CD14-positive monocyte (primary cell): ENCODE results near the gene PRSS27. TPM values are rescaled to one million over a fixed set of nuclear protein-coding genes. Genes with fewer than 3 reads are reported as not detected.
"Not testable (repeated sequence)": the region's sequence is repeated elsewhere in the genome, so short reads cannot be mapped to it uniquely, and the experiment has no call there.

Experiments used
- DNase-seq, 3 donors: peaks; one replicate each; pipeline ENCODE4 v3.0.0-alpha.2; 2011 to 2022
- H2AFZ ChIP-seq: 2 replicates; pipeline ENCODE4 v1.6.0; 2012; ENCODE audit warnings: mild to moderate bottlenecking, low read depth, low read length, inconsistent platforms; ENCODE audit not compliant: insufficient read depth, poor library complexity, severe bottlenecking
- H3K27ac ChIP-seq, 2 donors: 1 replicate in 1 of 2; 2 replicates in 1 of 2; pipeline ENCODE4 v1.5.1; 2012 to 2013; ENCODE audit warnings: low read length in 2 of 2, control low read depth in 1 of 2, inconsistent platforms in 1 of 2, low read depth in 1 of 2, mild to moderate bottlenecking in 1 of 2
- H3K27me3 ChIP-seq, 2 donors: one replicate each; pipeline versions ENCODE4 v1.6.0 to v1.6.1; 2011 to 2013; ENCODE audit warnings: low read length in 2 of 2; ENCODE audit not compliant: control insufficient read depth in 2 of 2, insufficient read depth in 2 of 2
- H3K36me3 ChIP-seq, 2 donors: replicated peaks in 1 of 2; 1 replicate in 1 of 2; 2 replicates in 1 of 2; pipeline versions ENCODE4 v1.5.1 to v1.6.1; 2012 to 2013; ENCODE audit warnings: low read length in 2 of 2, control low read depth in 1 of 2, inconsistent platforms in 1 of 2, mild to moderate bottlenecking in 1 of 2; ENCODE audit not compliant: insufficient read depth in 2 of 2, control insufficient read depth in 1 of 2
- H3K4me1 ChIP-seq, 2 donors: 1 replicate in 1 of 2; 2 replicates in 1 of 2; pipeline versions ENCODE4 v1.5.1 to v1.6.1; 2012 to 2013; ENCODE audit warnings: low read length in 2 of 2, control low read depth in 1 of 2, inconsistent platforms in 1 of 2, mild to moderate bottlenecking in 1 of 2, moderate library complexity in 1 of 2; ENCODE audit not compliant: insufficient read depth in 2 of 2, control insufficient read depth in 1 of 2
- H3K4me2 ChIP-seq: replicated peaks from 2 replicates; pipeline ENCODE3; 2012; ENCODE audit warnings: low read length, moderate library complexity, mild to moderate bottlenecking; ENCODE audit not compliant: poor library complexity, severe bottlenecking; ENCODE audit errors: extremely low read depth
- H3K4me3 ChIP-seq, 3 experiments: fragments of 200-600 bp in 1 of 3; sonication (generic) in 1 of 3; replicated peaks in 1 of 3; 1 replicate in 2 of 3; 2 replicates in 1 of 3; pipeline ENCODE4 v1.5.1; 2011 to 2013; ENCODE audit warnings: low read length in 3 of 3, mild to moderate bottlenecking in 3 of 3, control low read depth in 2 of 3, low read depth in 2 of 3, inconsistent platforms in 1 of 3, moderate library complexity in 1 of 3
- H3K79me2 ChIP-seq: 2 replicates; pipeline ENCODE4 v1.6.0; 2012; ENCODE audit warnings: mild to moderate bottlenecking, control low read depth, inconsistent platforms, low read length, moderate library complexity; ENCODE audit not compliant: insufficient read depth
- H3K9ac ChIP-seq: 2 replicates; pipeline ENCODE4 v1.6.0; 2017; ENCODE audit warnings: low read length, mild to moderate bottlenecking; ENCODE audit not compliant: insufficient read depth, poor library complexity, severe bottlenecking
- H3K9me3 ChIP-seq, 2 donors: replicated peaks in 1 of 2; 1 replicate in 1 of 2; 2 replicates in 1 of 2; pipeline versions ENCODE4 v1.5.1 to v1.6.1; 2012 to 2013; ENCODE audit warnings: low read length in 2 of 2, control low read depth in 1 of 2; ENCODE audit not compliant: control insufficient read depth in 1 of 2, insufficient read depth in 1 of 2
- H4K20me1 ChIP-seq: 2 replicates; pipeline ENCODE4 v1.6.0; 2012; ENCODE audit warnings: mild to moderate bottlenecking, low read length, control low read depth, moderate library complexity; ENCODE audit not compliant: insufficient read depth
- H3K27ac Mint-ChIP-seq, 7 donors: one replicate each; pipeline ENCODE4 v1.8.0; 2020; ENCODE audit warnings: mild to moderate bottlenecking in 7 of 7, mixed read lengths in 7 of 7, moderate library complexity in 6 of 7, inconsistent platforms in 2 of 7
- H3K27me3 Mint-ChIP-seq, 3 donors: one replicate each; pipeline ENCODE4 v1.8.0; 2021 to 2022; ENCODE audit warnings: low read depth in 3 of 3, mild to moderate bottlenecking in 3 of 3, mixed read lengths in 3 of 3, moderate library complexity in 3 of 3, inconsistent platforms in 1 of 3
- H3K36me3 Mint-ChIP-seq, 2 donors: one replicate each; pipeline ENCODE4 v1.8.0; 2020; ENCODE audit warnings: mixed read lengths in 2 of 2, inconsistent platforms in 1 of 2, mild to moderate bottlenecking in 1 of 2
- H3K4me1 Mint-ChIP-seq: one replicate; pipeline ENCODE4 v1.8.0; 2020; ENCODE audit warnings: mild to moderate bottlenecking, mixed read lengths
- H3K4me3 Mint-ChIP-seq, 2 donors: one replicate each; pipeline ENCODE4 v1.8.0; 2020; ENCODE audit warnings: mild to moderate bottlenecking in 2 of 2, mixed read lengths in 2 of 2, moderate library complexity in 1 of 2
- H3K9me3 Mint-ChIP-seq, 7 donors: one replicate each; pipeline ENCODE4 v1.8.0; 2020 to 2022; ENCODE audit warnings: mixed read lengths in 7 of 7, mild to moderate bottlenecking in 6 of 7, moderate library complexity in 6 of 7, inconsistent platforms in 2 of 7
- WGBS: methylation state at CpG from one replicate; pipeline ENCODE4 v1.1.5; 2013; ENCODE audit warnings: missing lambda C conversion rate; ENCODE audit not compliant: insufficient coverage; 5-methylcytosine and 5-hydroxymethylcytosine counted together
- intact Hi-C, 2 donors: fragments of 100-400 bp; cut with micrococcal nuclease; formaldehyde crosslinking; loops; one replicate each; pipeline versions ENCODE4 v1.15.0 to v1.15.1; 2023
- polyA plus RNA-seq, 3 donors: library from polyadenylated mRNA; depleted of rRNA in 1 of 3; unstranded in 2 of 3; stranded (reverse) in 1 of 3; fragments of 300-500 nt in 2 of 3; fragments of >200 nt in 1 of 3; fragmentation: Illumina TruSeq in 2 of 3; gene quantifications; 1 replicate in 2 of 3; 2 replicates in 1 of 3; pipeline ENCODE4 v1.2.3, GENCODE V29; 2012 to 2021
- TF ChIP-seq, protein P1 (sequence below): fragments of 200-600 bp; IDR thresholded peaks from one replicate; pipeline ENCODE4 v1.8.0; 2022; ENCODE audit warnings: antibody characterized with exemption, mild to moderate bottlenecking

Gene PRSS27
- polyA plus RNA-seq, 3 donors, result 1.1 TPM; not detected in 2

DNA sequence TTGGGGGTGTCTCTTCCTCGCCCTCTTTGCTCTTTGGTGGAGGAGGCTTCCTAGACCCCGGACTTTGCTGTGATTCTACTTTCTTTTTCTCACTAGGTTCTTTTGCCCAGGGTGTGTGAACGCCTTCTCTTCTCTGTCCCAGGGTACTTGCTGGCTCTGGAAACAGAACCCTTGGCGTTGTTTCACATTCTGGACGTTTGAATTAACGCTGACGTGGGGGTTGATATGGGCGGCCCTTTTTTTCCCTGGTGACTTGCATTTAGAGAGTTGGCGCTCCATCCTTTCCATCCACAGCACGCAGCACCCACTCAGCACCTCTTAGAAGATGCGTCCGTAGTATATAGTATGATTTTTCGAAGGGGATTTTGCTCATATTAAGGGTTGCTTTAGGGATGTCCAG lies 37.0 kb downstream of the PRSS27 start:
- H3K4me3 Mint-ChIP-seq, result peak overlapping the region; percentile 83 to 97
- peak overlapping the region; percentile 19 to 91 (median 76) for H3K27ac Mint-ChIP-seq
- peaks cover 40% of the 10 kb centered on the region for H3K4me1 Mint-ChIP-seq
- peaks cover 47 to 55% of the 10 kb centered on the region in 2 donors for H3K4me1 ChIP-seq
- H3K27me3 ChIP-seq, H3K27me3 Mint-ChIP-seq, H3K36me3 ChIP-seq, intact Hi-C loops, H3K9me3 ChIP-seq, DNase-seq, H3K36me3 Mint-ChIP-seq, H3K9me3 Mint-ChIP-seq: not testable (repeated sequence)
- peak overlapping the region; percentile 94 for H2AFZ ChIP-seq
- peak overlapping the region; percentile 97 for H3K4me2 ChIP-seq
- peaks cover 30% of the 10 kb centered on the region for H4K20me1 ChIP-seq
- H3K79me2 ChIP-seq, result peaks cover 48% of the 10 kb centered on the region
- H3K9ac ChIP-seq, result peak overlapping the region; percentile 95
- WGBS, result no CpG with 5 or more reads among the region's 13 CpGs
- H3K27ac ChIP-seq, result peak overlapping the region; percentile 64 to 92
- H3K4me3 ChIP-seq, result peak overlapping the region; percentile 83 to 100 (median 99)

- H2AFZ ChIP-seq, result peak within 1 kb of the TSS; percentile 94
- Mint-ChIP-seq H3K27ac (peak within 1 kb of the TSS; percentile 84 to 97 (median 90)), H3K4me3 (peak within 1 kb of the TSS; percentile 83 to 97), H3K36me3 (peaks cover 0 to 3% of the 10 kb centered on the region in 2 donors), H3K4me1 (peaks cover 34% of the 10 kb centered on the region), H3K9me3 (peaks cover 0 to 2% (median 0%) of the 10 kb centered on the region in 7 donors), H3K27me3 (peaks cover 0 to 4% (median 0%) of the 10 kb centered on the region in 3 donors)
- peak within 1 kb of the TSS; percentile 83 to 100 (median 99) for H3K4me3 ChIP-seq
- peaks cover 42% of the 10 kb centered on the region for H3K79me2 ChIP-seq
- H3K27ac ChIP-seq, result peak within 1 kb of the TSS; percentile 64 to 92
- H3K27me3 ChIP-seq, result no peaks in the 10 kb centered on the region
- H3K36me3 ChIP-seq, result no peaks in the 10 kb centered on the region
- under 1% methylated on average over 59 of the region's 73 CpGs for WGBS
- intact Hi-C loops, result no loop called here
- peaks cover 41 to 50% of the 10 kb centered on the region in 2 donors for H3K4me1 ChIP-seq
- peak; percentile 93 to 95 (median 94) for DNase-seq
- H3K9ac ChIP-seq, result peak within 1 kb of the TSS; percentile 95
- H4K20me1 ChIP-seq, result peaks cover 24% of the 10 kb centered on the region
- H3K4me2 ChIP-seq, result peak within 1 kb of the TSS; percentile 97
- TF ChIP-seq, protein P1, sequence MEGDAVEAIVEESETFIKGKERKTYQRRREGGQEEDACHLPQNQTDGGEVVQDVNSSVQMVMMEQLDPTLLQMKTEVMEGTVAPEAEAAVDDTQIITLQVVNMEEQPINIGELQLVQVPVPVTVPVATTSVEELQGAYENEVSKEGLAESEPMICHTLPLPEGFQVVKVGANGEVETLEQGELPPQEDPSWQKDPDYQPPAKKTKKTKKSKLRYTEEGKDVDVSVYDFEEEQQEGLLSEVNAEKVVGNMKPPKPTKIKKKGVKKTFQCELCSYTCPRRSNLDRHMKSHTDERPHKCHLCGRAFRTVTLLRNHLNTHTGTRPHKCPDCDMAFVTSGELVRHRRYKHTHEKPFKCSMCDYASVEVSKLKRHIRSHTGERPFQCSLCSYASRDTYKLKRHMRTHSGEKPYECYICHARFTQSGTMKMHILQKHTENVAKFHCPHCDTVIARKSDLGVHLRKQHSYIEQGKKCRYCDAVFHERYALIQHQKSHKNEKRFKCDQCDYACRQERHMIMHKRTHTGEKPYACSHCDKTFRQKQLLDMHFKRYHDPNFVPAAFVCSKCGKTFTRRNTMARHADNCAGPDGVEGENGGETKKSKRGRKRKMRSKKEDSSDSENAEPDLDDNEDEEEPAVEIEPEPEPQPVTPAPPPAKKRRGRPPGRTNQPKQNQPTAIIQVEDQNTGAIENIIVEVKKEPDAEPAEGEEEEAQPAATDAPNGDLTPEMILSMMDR, result no peak
- no peaks in the 10 kb centered on the region for H3K9me3 ChIP-seq
Observed at GRCh38 chr16:2682209-2683021, 37.6 kb downstream of the PRSS27 start, which contains the start of gene KCTD5. TSS of gene KCTD5 (plus strand) at chr16:2682523. CDS start at chr16:2682549, 26 bp downstream.

DNA sequence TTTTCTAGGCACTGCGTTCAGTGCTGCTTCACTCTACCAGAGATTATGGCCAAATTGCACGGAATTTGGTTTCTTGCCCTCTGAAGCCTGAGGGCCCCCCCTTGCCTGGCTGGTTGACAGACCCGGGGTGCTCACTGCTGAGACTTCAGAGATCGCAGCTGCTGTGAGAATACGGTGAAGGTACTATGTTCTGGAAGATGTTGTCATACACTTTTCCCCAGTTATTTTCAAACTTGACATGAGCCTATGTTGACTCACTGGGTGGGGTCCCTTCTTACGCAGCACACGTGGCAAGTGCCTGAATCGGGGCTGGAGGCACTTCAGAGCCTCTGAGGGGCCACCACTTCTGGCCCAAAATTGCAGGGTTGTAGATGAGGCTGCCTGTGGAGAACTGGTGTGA lies 39.7 kb downstream of the PRSS27 start:
- peak in 1 of 3 donors; percentile 8 for DNase-seq
- H3K36me3 Mint-ChIP-seq, H3K27me3 Mint-ChIP-seq, H3K9ac ChIP-seq, H3K27ac ChIP-seq, H3K36me3 ChIP-seq, H3K27me3 ChIP-seq, intact Hi-C loops, H3K4me2 ChIP-seq, H3K4me3 Mint-ChIP-seq, H3K9me3 ChIP-seq, H2AFZ ChIP-seq, H3K9me3 Mint-ChIP-seq, H3K4me3 ChIP-seq: not testable (repeated sequence)
- H4K20me1 ChIP-seq, result peaks cover 15% of the 10 kb centered on the region
- H3K79me2 ChIP-seq, result peaks cover 35% of the 10 kb centered on the region
- 92% methylated on average over 2 of the region's 8 CpGs for WGBS
- H3K4me1 ChIP-seq, result peaks cover 30 to 45% of the 10 kb centered on the region in 2 donors
- Mint-ChIP-seq H3K4me1 (peaks cover 29% of the 10 kb centered on the region), H3K27ac (peak overlapping the region in 1 of 7 donors; percentile 33)
